ENCODE measurements around the gene PLA2R1.
"Not testable (repeated sequence)": the region's sequence is repeated elsewhere in the genome, so short reads cannot be mapped to it uniquely, and the experiment has no call there.

Gene PLA2R1

DNA sequence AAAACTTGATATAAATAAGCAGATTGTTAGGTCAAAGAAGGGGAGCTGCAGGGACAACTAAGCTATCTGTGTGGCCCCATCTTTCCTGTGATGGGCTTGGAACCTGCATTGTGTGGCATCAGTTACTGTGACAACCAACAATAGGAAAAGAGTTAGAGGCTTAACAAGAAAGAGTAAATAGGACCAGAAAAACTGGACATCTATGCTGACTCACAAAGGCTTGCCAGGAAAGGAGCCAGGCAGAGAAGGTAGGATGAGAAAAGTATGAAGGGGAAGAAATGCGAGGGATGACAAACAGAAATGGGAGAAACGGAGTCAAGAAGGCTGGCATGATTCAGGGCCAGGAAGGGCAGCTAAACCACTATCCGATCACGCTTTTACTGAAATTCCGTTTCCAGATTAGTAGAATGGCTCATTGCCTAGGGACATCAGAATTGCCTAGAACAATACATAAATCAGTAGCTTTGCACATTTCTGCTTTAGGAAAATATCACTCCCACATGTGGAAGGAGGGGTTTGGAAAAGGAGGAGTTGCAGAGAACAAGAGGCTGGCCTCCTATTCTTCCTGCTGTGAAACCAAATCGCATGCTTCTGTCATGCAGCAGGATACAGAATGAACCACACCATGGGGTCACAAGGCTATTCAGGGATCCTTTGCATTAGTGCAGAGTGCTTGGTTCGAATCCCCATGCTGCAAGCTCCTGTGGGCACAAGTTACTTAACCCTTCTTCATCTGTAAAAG is 7.3 kb downstream of the PLA2R1 start:
- no peaks in the 10 kb centered on the region for H3K9me3 Mint-ChIP-seq
- no peaks in the 10 kb centered on the region for H3K36me3 Mint-ChIP-seq (ENCODE audit: low read depth)
- no peak for DNase-seq
- peaks cover 1% of the 10 kb centered on the region for H3K4me1 Mint-ChIP-seq (ENCODE audit: low read depth)
- no peak overlapping the region for H3K27ac Mint-ChIP-seq
- no peak overlapping the region for H3K4me3 Mint-ChIP-seq
- peaks cover 50% of the 10 kb centered on the region for H3K27me3 Mint-ChIP-seq

DNA sequence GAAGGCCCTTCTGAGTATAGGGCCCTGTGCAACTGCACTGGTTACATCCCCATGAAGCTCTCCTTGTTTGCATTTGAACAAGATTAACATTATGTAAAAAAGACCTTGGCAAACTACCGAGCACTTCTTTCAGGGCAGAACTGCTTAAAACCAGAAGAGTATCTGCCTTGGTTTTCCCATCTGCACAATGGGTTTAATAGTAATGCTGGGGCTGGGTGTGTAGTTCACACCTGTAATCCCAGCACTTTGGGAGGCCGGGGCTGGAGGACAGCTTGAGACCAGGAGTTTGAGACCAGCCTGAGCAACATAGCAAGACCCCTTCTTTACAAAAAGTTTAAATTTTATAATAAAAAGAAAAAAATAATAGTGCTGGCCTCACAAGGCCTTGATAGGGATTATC is 8.5 kb downstream of the PLA2R1 start:
- H3K27me3 Mint-ChIP-seq = peaks cover 40% of the 10 kb centered on the region
- no peak overlapping the region for H3K27ac Mint-ChIP-seq
- DNase-seq = no peak
- no peak overlapping the region for H3K4me3 Mint-ChIP-seq
- no peaks in the 10 kb centered on the region for H3K36me3 Mint-ChIP-seq (ENCODE audit: low read depth)
- peaks cover 1% of the 10 kb centered on the region for H3K4me1 Mint-ChIP-seq (ENCODE audit: low read depth)
- H3K9me3 Mint-ChIP-seq = no peaks in the 10 kb centered on the region

DNA sequence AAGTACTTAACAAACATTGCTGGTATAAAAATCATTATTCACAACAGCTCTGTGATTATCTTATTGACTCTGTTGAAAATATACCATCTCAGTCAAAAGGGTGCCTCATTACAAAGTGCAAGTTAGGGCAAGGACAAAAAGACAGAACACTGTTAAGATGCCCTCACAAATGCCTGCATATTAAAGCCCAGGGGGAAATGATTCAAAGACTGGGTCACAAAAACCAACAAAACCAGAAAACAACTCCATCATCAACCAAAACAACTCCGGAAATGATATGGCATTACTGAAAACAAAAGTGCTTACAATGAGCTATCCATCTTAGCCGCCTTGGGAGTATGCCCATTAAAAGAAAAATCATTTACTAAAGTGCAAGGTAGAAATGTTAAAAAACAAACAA is 9.9 kb downstream of the PLA2R1 start:
- Mint-ChIP-seq H3K4me1 (ENCODE audit: low read depth) (peaks cover 1% of the 10 kb centered on the region), H3K27ac (no peak overlapping the region), H3K27me3 (peaks cover 30% of the 10 kb centered on the region), H3K9me3 (no peaks in the 10 kb centered on the region), H3K4me3 (no peak overlapping the region), H3K36me3 (ENCODE audit: low read depth) (no peaks in the 10 kb centered on the region)
- DNase-seq = no peak

DNA sequence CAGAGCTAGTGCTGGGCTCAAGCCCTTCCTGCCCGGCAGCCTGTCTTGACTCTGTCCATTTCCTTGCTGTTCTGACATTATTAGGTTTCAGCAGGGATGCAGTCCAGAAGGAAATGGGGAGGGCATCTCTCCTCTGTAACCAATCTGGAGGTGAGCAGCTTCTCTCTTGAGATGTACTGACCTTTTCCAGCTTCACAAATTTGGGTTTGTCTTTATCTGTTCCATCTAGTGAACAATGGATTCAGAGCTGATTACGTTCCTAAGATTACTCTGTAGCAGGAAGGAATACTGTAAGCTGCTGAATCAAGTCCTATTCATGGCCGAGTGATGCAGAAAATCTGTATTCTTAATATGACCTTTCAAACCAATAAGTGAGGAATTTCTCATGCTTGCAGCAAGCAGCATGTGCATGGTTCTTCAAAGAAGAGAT is 11.0 kb downstream of the PLA2R1 start:
- H3K4me1 Mint-ChIP-seq (ENCODE audit: low read depth) = peaks cover 1% of the 10 kb centered on the region
- no peak overlapping the region for H3K4me3 Mint-ChIP-seq
- H3K36me3 Mint-ChIP-seq (ENCODE audit: low read depth) = no peaks in the 10 kb centered on the region
- no peak for DNase-seq
- H3K27ac Mint-ChIP-seq = no peak overlapping the region
- H3K9me3 Mint-ChIP-seq = no peaks in the 10 kb centered on the region
- peaks cover 27% of the 10 kb centered on the region for H3K27me3 Mint-ChIP-seq

DNA sequence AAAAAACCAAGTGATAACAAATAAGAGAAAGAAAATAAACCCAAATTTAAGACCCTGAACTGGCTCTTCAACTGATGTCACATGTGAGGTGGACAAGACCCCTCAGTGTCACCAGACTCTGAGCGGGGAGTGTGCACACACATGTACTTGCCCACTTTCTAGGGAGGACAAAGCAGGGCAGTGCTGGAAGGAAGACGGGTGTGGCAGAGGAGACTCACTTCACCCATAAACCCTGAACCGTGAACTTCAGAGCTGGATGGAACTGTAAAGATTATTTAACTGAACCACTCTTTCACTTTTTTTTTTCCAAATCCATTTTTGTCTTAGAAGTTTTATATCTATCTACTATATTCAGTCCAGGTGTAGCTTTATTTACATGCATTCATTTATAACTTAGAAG is 12.3 kb downstream of the PLA2R1 start:
- H3K27me3 Mint-ChIP-seq = peaks cover 29% of the 10 kb centered on the region
- no peaks in the 10 kb centered on the region for H3K9me3 Mint-ChIP-seq
- no peak overlapping the region for H3K4me3 Mint-ChIP-seq
- H3K36me3 Mint-ChIP-seq (ENCODE audit: low read depth) = no peaks in the 10 kb centered on the region
- H3K4me1 Mint-ChIP-seq (ENCODE audit: low read depth) = peaks cover 1% of the 10 kb centered on the region
- H3K27ac Mint-ChIP-seq = no peak overlapping the region
- DNase-seq = no peak

DNA sequence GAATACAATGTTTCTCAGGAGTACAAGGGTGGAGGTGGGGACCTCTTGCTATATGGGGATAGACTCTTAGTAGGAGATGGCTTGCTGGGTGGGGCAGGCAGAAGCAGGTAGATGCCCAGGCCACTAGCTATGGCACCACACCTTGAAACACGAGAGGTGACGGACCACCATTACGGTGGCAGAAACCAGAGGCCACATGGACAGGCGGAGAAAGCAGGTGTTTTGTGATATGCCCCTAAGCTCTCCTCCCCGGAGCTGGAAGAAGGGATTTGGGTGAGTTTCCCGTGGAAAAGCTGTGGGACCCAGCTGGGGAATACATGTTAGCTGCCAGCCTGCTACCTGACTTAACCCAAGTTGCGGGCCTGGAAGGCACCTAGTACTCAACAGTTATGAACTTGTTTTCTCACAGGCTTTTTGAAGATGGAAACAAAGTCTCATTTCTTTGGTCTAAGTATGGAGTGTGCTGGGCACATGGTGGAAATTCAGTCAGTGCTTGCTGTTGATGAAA is 16.7 kb downstream of the PLA2R1 start:
- H3K9me3 Mint-ChIP-seq = no peaks in the 10 kb centered on the region
- H3K4me1 Mint-ChIP-seq (ENCODE audit: low read depth) = peaks cover 13% of the 10 kb centered on the region
- DNase-seq = no peak
- peaks cover 19% of the 10 kb centered on the region for H3K27me3 Mint-ChIP-seq
- H3K36me3 Mint-ChIP-seq (ENCODE audit: low read depth) = no peaks in the 10 kb centered on the region
- no peak overlapping the region for H3K4me3 Mint-ChIP-seq
- no peak overlapping the region for H3K27ac Mint-ChIP-seq

DNA sequence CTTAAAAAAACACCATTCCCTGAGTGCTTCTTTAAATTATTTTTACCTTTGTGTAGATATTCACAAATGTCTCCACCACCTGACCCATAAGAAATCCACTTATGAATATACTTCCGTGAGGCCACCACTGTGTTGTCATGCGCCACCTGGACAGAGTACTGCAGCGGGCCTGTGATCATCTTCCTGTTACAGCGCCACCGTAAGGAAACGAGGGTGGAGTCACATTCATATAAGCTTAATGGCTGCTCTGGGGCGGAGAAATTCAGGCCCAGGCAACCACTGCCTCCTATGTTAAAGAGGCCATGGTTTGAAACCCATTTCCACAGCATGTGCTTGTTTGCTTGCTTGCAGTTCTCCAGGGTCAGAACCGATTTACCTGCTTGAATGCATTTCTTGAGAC is 17.7 kb downstream of the PLA2R1 start:
- H3K4me1 Mint-ChIP-seq (ENCODE audit: low read depth) = peaks cover 13% of the 10 kb centered on the region
- no peaks in the 10 kb centered on the region for H3K36me3 Mint-ChIP-seq (ENCODE audit: low read depth)
- no peaks in the 10 kb centered on the region for H3K9me3 Mint-ChIP-seq
- DNase-seq = no peak
- peaks cover 17% of the 10 kb centered on the region for H3K27me3 Mint-ChIP-seq
- H3K27ac Mint-ChIP-seq = no peak overlapping the region
- H3K4me3 Mint-ChIP-seq = no peak overlapping the region

DNA sequence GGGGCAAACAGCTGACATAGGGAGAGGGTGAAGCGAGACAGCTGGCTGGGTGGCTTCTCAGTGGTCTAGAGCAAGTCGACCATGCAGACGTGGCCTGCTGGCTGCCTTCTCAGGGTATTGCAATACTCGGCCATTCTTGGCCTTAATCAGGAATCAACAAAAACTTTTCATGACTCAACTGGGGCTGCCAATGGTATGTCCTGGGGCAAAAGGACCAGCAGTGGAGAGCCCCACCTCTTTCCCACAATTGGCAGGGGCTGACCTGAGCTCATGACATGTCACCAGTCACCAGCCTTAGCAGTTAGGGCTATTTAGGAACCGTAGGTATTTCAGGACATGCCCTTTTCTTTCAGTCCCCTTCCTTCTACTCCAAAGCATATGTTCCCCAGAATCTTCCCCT is 19.1 kb downstream of the PLA2R1 start:
- Mint-ChIP-seq H3K4me1 (ENCODE audit: low read depth) (peaks cover 13% of the 10 kb centered on the region), H3K36me3 (ENCODE audit: low read depth) (no peaks in the 10 kb centered on the region), H3K27ac (no peak overlapping the region), H3K4me3 (no peak overlapping the region), H3K27me3 (peaks cover 21% of the 10 kb centered on the region), H3K9me3 (no peaks in the 10 kb centered on the region)
- no peak for DNase-seq

DNA sequence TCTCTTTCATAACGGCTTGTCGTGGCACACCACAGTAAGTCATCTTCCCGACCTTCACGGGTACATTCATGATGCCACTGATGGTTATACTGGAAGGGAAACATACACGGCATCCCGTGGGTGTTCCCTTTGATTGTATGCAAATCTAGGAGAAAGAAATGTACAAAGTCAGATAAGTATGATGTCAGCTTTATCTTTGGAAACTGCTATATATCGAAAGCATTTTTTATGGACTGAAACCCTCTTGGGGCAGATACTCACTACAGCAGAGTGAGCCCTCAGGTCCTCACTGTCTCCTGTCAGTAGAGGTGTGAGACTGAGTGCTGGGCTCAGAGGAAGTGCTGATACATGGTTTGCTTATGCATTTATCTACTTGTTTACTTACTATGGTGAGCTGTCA is 20.4 kb downstream of the PLA2R1 start:
- Mint-ChIP-seq H3K36me3 (ENCODE audit: low read depth) (no peaks in the 10 kb centered on the region), H3K27me3 (peaks cover 21% of the 10 kb centered on the region), H3K27ac (no peak overlapping the region), H3K4me3 (no peak overlapping the region), H3K4me1 (ENCODE audit: low read depth) (peaks cover 13% of the 10 kb centered on the region), H3K9me3 (no peaks in the 10 kb centered on the region)
- DNase-seq = no peak

DNA sequence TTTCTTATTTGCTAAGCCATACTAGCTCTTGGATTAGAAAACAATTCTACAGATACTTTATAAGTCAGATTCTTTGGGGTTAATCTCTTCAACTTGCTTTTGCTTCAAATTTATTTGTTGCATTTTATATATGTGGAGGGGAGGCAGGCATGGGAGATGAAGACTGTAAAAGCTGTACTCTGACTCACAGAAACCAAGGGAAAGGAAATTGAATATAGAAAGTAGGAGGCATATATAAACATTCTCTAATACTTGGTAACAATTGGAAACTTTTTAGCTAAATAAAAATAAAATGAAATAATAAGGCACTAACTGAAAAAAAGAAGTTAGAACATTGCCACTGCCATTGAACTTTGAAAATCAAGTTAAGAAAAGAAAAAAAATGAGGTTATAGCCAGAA is 21.3 kb downstream of the PLA2R1 start:
- H3K27ac Mint-ChIP-seq = no peak overlapping the region
- H3K36me3 Mint-ChIP-seq (ENCODE audit: low read depth) = no peaks in the 10 kb centered on the region
- peaks cover 13% of the 10 kb centered on the region for H3K4me1 Mint-ChIP-seq (ENCODE audit: low read depth)
- no peak overlapping the region for H3K4me3 Mint-ChIP-seq
- no peak for DNase-seq
- peaks cover 21% of the 10 kb centered on the region for H3K27me3 Mint-ChIP-seq
- H3K9me3 Mint-ChIP-seq = no peaks in the 10 kb centered on the region

DNA sequence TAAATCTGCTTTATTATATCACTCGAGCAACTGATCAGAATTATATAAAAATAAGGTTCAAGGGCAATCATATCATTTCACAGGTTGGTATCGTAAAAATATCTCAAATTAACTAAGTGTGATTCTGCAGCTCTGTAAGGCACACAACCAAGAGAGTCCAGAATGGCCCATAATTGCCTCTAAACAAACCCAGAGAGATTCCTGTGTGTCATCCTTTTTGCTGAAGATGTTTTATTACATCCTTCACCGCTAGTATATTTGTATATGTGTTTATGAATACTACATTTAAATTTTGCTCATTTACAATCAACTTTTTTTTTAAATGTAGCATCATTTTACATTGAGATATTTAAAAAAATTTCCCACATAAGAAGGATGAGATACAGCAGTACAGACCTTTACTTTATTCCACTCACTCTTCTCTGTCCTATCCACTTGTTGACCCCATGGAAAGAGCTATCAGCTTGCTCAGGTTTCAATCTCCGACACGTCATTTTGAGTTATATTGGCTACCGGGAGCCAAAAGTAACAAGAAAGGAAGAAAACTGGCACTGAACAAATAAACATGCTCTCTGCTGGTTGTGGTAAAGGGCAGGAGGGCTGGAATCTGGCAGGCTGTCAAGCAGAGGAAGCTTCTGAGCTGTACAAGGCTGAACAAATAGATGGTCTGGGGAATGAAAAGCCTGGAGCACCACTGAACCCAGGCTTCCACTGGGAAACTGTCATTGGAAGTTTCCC is 23.1 kb downstream of the PLA2R1 start:
- peaks cover 12% of the 10 kb centered on the region for H3K27me3 Mint-ChIP-seq

DNA sequence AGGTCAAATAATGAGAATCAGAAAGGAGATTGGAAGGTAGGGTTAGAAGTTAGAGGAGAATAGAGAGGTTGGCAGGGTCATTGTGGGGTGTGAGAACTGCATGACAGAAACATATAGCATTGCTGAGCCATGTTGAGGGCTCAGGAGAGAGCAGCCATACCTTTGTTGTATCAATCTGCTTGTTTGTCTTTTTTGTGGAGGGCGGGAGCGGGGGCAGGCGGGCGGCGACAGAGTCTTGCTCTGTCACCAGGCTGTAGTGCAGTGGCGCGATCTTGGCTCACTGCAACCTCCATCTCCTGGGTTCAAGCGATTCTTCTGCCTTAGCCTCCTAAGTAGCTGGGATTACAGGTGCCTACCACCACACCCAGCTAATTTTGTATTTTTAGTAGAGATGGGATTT is 23.8 kb downstream of the PLA2R1 start:
- not testable (repeated sequence) for H3K27ac Mint-ChIP-seq; H3K9me3 Mint-ChIP-seq; DNase-seq; H3K4me3 Mint-ChIP-seq; H3K27me3 Mint-ChIP-seq; H3K36me3 Mint-ChIP-seq (ENCODE audit: low read depth)
- peaks cover 13% of the 10 kb centered on the region for H3K4me1 Mint-ChIP-seq (ENCODE audit: low read depth)

More for the DNA sequence above, 23.1 kb downstream of the PLA2R1 start:
- Mint-ChIP-seq H3K4me3 (no peak overlapping the region), H3K27ac (no peak overlapping the region), H3K4me1 (ENCODE audit: low read depth) (peaks cover 13% of the 10 kb centered on the region), H3K36me3 (ENCODE audit: low read depth) (no peaks in the 10 kb centered on the region), H3K9me3 (no peaks in the 10 kb centered on the region)
- DNase-seq = no peak

DNA sequence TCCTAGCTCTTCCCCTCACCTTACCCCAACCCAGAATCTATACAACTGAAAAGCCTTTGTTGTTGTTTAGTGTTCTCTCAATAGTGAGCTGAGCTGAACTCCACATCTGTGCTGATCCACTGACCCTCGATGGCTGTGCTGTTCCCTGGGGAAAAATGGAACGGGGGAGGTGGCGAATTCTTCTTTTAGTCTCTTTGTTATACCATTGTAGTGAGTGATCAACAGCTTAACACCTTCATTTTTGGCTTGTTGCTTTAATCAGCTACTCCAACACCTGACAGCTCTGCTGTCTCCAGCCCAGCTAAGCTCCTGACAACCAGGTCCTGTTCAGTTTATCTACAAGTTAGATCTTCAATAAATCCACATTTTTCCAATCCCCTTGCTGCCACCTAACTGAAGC is 25.7 kb downstream of the PLA2R1 start:
- Mint-ChIP-seq H3K27ac (no peak overlapping the region), H3K9me3 (no peaks in the 10 kb centered on the region), H3K4me3 (no peak overlapping the region)

DNA sequence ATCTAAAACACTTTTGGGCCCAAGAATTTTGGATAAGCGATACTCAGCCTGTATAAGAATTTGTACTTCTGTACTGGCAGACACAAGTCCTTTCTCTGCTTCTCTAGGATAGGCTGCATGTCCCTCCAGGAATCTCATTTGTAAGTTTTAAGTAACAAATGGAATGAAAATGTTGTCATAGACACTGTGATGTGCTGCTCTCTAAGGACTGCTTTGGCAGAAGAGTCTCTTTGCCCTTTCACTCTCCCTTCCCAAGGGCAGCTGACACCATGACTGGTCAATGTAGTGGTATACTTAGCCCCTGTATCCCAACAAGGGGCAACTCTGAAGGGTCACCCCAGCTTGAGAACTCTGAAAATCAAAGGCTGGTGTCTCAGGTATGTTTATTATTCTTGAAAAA is 27.3 kb downstream of the PLA2R1 start:
- no peak for DNase-seq
- peaks cover 4% of the 10 kb centered on the region for H3K27me3 Mint-ChIP-seq
- H3K4me3 Mint-ChIP-seq = no peak overlapping the region
- no peaks in the 10 kb centered on the region for H3K9me3 Mint-ChIP-seq
- H3K36me3 Mint-ChIP-seq (ENCODE audit: low read depth) = no peaks in the 10 kb centered on the region
- no peaks in the 10 kb centered on the region for H3K4me1 Mint-ChIP-seq (ENCODE audit: low read depth)
- H3K27ac Mint-ChIP-seq = no peak overlapping the region

More for the DNA sequence above, 25.7 kb downstream of the PLA2R1 start:
- no peak for DNase-seq
- Mint-ChIP-seq H3K27me3 (peaks cover 4% of the 10 kb centered on the region), H3K36me3 (ENCODE audit: low read depth) (no peaks in the 10 kb centered on the region), H3K4me1 (ENCODE audit: low read depth) (peaks cover 7% of the 10 kb centered on the region)

DNA sequence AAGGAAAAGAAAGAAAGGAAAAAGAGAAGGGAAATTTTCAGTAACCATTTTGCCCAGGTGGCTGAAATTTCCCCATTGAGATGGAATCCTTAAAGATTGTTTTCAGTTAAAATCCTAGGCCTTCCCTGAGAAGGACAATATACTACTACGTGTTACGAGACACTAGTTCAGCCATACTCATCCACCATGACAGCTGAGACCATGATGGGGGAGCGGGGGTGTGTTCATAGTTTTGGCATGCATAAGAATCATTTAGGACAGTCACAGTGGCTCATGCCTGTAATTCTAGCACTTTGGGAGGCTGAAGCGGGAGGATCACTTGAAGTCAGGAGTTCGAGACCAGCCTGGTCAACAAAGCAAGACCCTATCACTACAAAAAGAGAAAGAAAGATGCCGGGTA is 28.0 kb downstream of the PLA2R1 start:
- Mint-ChIP-seq H3K36me3 (ENCODE audit: low read depth) (no peaks in the 10 kb centered on the region), H3K27ac (no peak overlapping the region), H3K9me3 (no peaks in the 10 kb centered on the region), H3K27me3 (peaks cover under 1% of the 10 kb centered on the region), H3K4me1 (ENCODE audit: low read depth) (no peaks in the 10 kb centered on the region), H3K4me3 (no peak overlapping the region)
- DNase-seq = no peak
